ENCODE measurements around the gene ATP10A. TPM values are rescaled to one million over a fixed set of nuclear protein-coding genes. Genes with fewer than 3 reads are reported as not detected.

Gene ATP10A
- total RNA-seq, 1 experiment from 2014 or later: 3.9 TPM

DNA sequence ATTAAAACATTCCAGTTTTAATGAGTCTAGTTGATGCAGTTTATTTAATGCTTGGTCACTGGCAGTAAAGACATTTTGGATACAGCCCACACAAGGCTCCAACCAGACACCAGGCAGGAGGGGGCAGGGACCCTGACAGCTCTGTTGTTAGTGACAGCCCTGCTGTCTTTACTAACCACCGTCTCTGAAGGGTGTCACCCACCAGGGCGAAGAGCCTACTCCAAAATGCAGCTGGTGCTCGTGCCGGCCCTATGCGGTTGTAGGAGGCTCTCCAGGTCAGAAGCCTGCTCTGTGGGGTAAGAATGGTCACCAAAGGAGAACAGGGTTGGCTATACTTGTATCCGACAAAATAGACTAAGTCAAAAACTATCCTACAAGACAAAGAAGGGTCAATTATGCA is 132.2 kb downstream of the ATP10A start:
- no peak overlapping the region for H2AK5ac ChIP-seq (ENCODE audit: insufficient read length, low read length)
- no peak overlapping the region for H3K18ac ChIP-seq (ENCODE audit: insufficient read length, low read depth, low read length)
- no peak overlapping the region for H3K14ac ChIP-seq (ENCODE audit: insufficient read depth, low read length)
- WGBS (ENCODE audit: extremely low coverage, insufficient read length, low lambda C conversion rate): no CpG with 5 or more reads among the region's 6 CpGs
- no peak overlapping the region for H4K5ac ChIP-seq (ENCODE audit: insufficient read length, low read depth, low read length)
- no peaks in the 10 kb centered on the region for H3K4me1 ChIP-seq (ENCODE audit: insufficient read depth, low read length)
- no peaks in the 10 kb centered on the region for H3K23me2 ChIP-seq (ENCODE audit: insufficient read length, low read depth, low read length, poor library complexity, severe bottlenecking)
- H2BK12ac ChIP-seq (ENCODE audit: insufficient read length, low read depth, low read length): no peak overlapping the region
- no peak overlapping the region for H4K8ac ChIP-seq (replicated peaks; ENCODE audit: insufficient read length, low read depth, low read length)
- DNase-seq: no peak
- no peak overlapping the region for H3T11ph ChIP-seq (ENCODE audit: low read length)
- H3K27ac ChIP-seq (ENCODE audit: insufficient read length, low read depth, low read length): no peak overlapping the region
- H4K20me1 ChIP-seq (ENCODE audit: control insufficient read depth, insufficient read depth, insufficient read length): no peaks in the 10 kb centered on the region
- H3K27me3 ChIP-seq (ENCODE audit: insufficient read depth, low read length): no peaks in the 10 kb centered on the region
- H3K4ac ChIP-seq (ENCODE audit: low read depth, low read length): no peak overlapping the region
- Mint-ChIP-seq H3K4me1 (no peaks in the 10 kb centered on the region), H3K36me3 (ENCODE audit: insufficient read depth in 1 of 3, low read depth in 3 of 3) (no peaks in the 10 kb centered on the region), H3K9me3 (no peaks in the 10 kb centered on the region), H3K4me3 (no peak overlapping the region), H3K27me3 (ENCODE audit: low read depth) (no peaks in the 10 kb centered on the region), H3K27ac (no peak overlapping the region)
- no peaks in the 10 kb centered on the region for H3K79me1 ChIP-seq (ENCODE audit: insufficient read depth, low read depth, low read length, poor library complexity, severe bottlenecking)
- no peak overlapping the region for H4K91ac ChIP-seq (ENCODE audit: insufficient read length, low read depth, low read length)
- H3K56ac ChIP-seq (ENCODE audit: insufficient read length, low read depth, low read length): no peak overlapping the region
- no peak overlapping the region for H2BK20ac ChIP-seq (ENCODE audit: low read depth, low read length, poor library complexity, severe bottlenecking)
- H2AFZ ChIP-seq (ENCODE audit: low read length): no peak overlapping the region
- no peak overlapping the region for H2BK15ac ChIP-seq (ENCODE audit: low read depth, low read length)
- H3K9ac ChIP-seq (ENCODE audit: extremely low read depth, insufficient read length, low read length): no peak overlapping the region
- H3K4me2 ChIP-seq (ENCODE audit: insufficient read depth, insufficient read length, low read length): no peak overlapping the region
- TF ChIP-seq, protein P1, sequence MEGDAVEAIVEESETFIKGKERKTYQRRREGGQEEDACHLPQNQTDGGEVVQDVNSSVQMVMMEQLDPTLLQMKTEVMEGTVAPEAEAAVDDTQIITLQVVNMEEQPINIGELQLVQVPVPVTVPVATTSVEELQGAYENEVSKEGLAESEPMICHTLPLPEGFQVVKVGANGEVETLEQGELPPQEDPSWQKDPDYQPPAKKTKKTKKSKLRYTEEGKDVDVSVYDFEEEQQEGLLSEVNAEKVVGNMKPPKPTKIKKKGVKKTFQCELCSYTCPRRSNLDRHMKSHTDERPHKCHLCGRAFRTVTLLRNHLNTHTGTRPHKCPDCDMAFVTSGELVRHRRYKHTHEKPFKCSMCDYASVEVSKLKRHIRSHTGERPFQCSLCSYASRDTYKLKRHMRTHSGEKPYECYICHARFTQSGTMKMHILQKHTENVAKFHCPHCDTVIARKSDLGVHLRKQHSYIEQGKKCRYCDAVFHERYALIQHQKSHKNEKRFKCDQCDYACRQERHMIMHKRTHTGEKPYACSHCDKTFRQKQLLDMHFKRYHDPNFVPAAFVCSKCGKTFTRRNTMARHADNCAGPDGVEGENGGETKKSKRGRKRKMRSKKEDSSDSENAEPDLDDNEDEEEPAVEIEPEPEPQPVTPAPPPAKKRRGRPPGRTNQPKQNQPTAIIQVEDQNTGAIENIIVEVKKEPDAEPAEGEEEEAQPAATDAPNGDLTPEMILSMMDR (conservative IDR thresholded peaks at IDR 0.05): no peak
- no peak overlapping the region for H3K23ac ChIP-seq (ENCODE audit: insufficient read length, low read depth, low read length)
- H3K9me3 ChIP-seq (ENCODE audit: control insufficient read depth, low read depth, low read length): no peaks in the 10 kb centered on the region
- H3K79me2 ChIP-seq (ENCODE audit: insufficient read depth, low read length): no peaks in the 10 kb centered on the region
- H2BK5ac ChIP-seq (ENCODE audit: insufficient read length, low read length): no peak overlapping the region
- H2BK120ac ChIP-seq (ENCODE audit: low read depth, low read length, poor library complexity, severe bottlenecking): no peak overlapping the region
